ENCODE measurements around the gene CENPE. TPM values are rescaled to one million over a fixed set of nuclear protein-coding genes. Genes with fewer than 3 reads are reported as not detected.
A peak's percentile ranks its signal among the peaks of the same experiment; 100 is the strongest.

Gene CENPE
- total RNA-seq, 1 experiment from 2014 or later = 38.1 TPM

- Histone ChIP-seq H2AK5ac (ENCODE audit: insufficient read length, low read length) (no peak overlapping the region), H3K23me2 (ENCODE audit: insufficient read length, low read depth, low read length, poor library complexity, severe bottlenecking) (peaks cover 7% of the 10 kb centered on the region), H2BK120ac (ENCODE audit: low read depth, low read length, poor library complexity, severe bottlenecking) (no peak overlapping the region), H4K8ac (replicated peaks; ENCODE audit: insufficient read length, low read depth, low read length) (no peak overlapping the region), H2BK5ac (ENCODE audit: insufficient read length, low read length) (no peak overlapping the region), H2BK12ac (ENCODE audit: insufficient read length, low read depth, low read length) (no peak overlapping the region), H3K4ac (ENCODE audit: low read depth, low read length) (no peak overlapping the region), H3K23ac (ENCODE audit: insufficient read length, low read depth, low read length) (no peak overlapping the region), H3K79me2 (ENCODE audit: insufficient read depth, low read length) (no peaks in the 10 kb centered on the region), H4K91ac (ENCODE audit: insufficient read length, low read depth, low read length) (no peak overlapping the region), H2AFZ (ENCODE audit: low read length) (no peak overlapping the region), H3K56ac (ENCODE audit: insufficient read length, low read depth, low read length) (no peak overlapping the region), H3K27me3 (ENCODE audit: insufficient read depth, low read length) (peaks cover 5% of the 10 kb centered on the region; the same call in 1 of the 2 replicates), H3K14ac (ENCODE audit: insufficient read depth, low read length) (no peak overlapping the region), H3K4me2 (ENCODE audit: insufficient read depth, insufficient read length, low read length) (peak overlapping the region; percentile 87), H3K79me1 (ENCODE audit: insufficient read depth, low read depth, low read length, poor library complexity, severe bottlenecking) (no peaks in the 10 kb centered on the region), H3T11ph (ENCODE audit: low read length) (no peak overlapping the region), H3K4me1 (ENCODE audit: insufficient read depth, low read length) (no peaks in the 10 kb centered on the region), H3K9me3 (ENCODE audit: control insufficient read depth, low read depth, low read length) (no peaks in the 10 kb centered on the region), H3K27ac (ENCODE audit: insufficient read length, low read depth, low read length) (no peak overlapping the region), H3K9ac (ENCODE audit: extremely low read depth, insufficient read length, low read length) (no peak overlapping the region), H2BK20ac (ENCODE audit: low read depth, low read length, poor library complexity, severe bottlenecking) (no peak overlapping the region), H4K5ac (ENCODE audit: insufficient read length, low read depth, low read length) (no peak overlapping the region), H2BK15ac (ENCODE audit: low read depth, low read length) (no peak overlapping the region), H4K20me1 (ENCODE audit: control insufficient read depth, insufficient read depth, insufficient read length) (no peaks in the 10 kb centered on the region), H3K18ac (ENCODE audit: insufficient read length, low read depth, low read length) (no peak overlapping the region)
- no peak overlapping the region; a peak in 1 of 5 replicates for H3K4me3 Mint-ChIP-seq
- H3K36me3 Mint-ChIP-seq (ENCODE audit: insufficient read depth in 1 of 3, low read depth in 3 of 3) = no peaks in the 10 kb centered on the region
- peaks cover 34% of the 10 kb centered on the region for H3K27me3 Mint-ChIP-seq (ENCODE audit: low read depth)
- no peak overlapping the region for H3K27ac Mint-ChIP-seq
- DNase-seq = no peak
- H3K4me1 Mint-ChIP-seq = peaks cover 18 to 21% of the 10 kb centered on the region in 2 experiments
- no CpG with 5 or more reads among the region's 9 CpGs for WGBS (ENCODE audit: extremely low coverage, insufficient read length, low lambda C conversion rate)
- TF ChIP-seq CTCF (conservative IDR thresholded peaks at IDR 0.05) = no peak
- H3K9me3 Mint-ChIP-seq = no peaks in the 10 kb centered on the region
Observed at GRCh38 chr4:103074744-103075434, 123.3 kb downstream of the CENPE start.

Data from H9 (cell line).